ENCODE measurements around the gene TTC7B.

- no peak for TF ChIP-seq TEAD4 (IDR thresholded peaks at IDR 0.05)
- TF ChIP-seq, protein P1, sequence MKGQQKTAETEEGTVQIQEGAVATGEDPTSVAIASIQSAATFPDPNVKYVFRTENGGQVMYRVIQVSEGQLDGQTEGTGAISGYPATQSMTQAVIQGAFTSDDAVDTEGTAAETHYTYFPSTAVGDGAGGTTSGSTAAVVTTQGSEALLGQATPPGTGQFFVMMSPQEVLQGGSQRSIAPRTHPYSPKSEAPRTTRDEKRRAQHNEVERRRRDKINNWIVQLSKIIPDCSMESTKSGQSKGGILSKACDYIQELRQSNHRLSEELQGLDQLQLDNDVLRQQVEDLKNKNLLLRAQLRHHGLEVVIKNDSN (IDR thresholded peaks at IDR 0.05), result no peak
- TF ChIP-seq EP300 (IDR thresholded peaks at IDR 0.05; ENCODE audit: borderline replicate concordance), result no peak
- TF ChIP-seq CEBPB (IDR thresholded peaks at IDR 0.05), result no peak
- no peak for TF ChIP-seq TCF12 (IDR thresholded peaks at IDR 0.05; ENCODE audit: low read depth)
- TF ChIP-seq YY1 (IDR thresholded peaks at IDR 0.05; ENCODE audit: low read depth), result no peak
- TF ChIP-seq REST (IDR thresholded peaks at IDR 0.05; ENCODE audit: low read depth), result no peak
- no peak for TF ChIP-seq RAD21 (IDR thresholded peaks at IDR 0.05; ENCODE audit: low read depth)
- no peak for TF ChIP-seq EGR1 (IDR thresholded peaks at IDR 0.05)
- TF ChIP-seq NFIC (IDR thresholded peaks at IDR 0.05), result no peak
- no peak for TF ChIP-seq ZBTB7A (IDR thresholded peaks at IDR 0.05; ENCODE audit: low read depth)
Observed at GRCh38 chr14:90783344-90783743, 32.9 kb downstream of the TTC7B start.
